GM21528 (cell line): Measurements from ENCODE around the gene DUT.

Experiments
- ATAC-seq: cut with Tn5 transposase; IDR thresholded peaks from one replicate; pipeline ENCODE4 v1.9.1; 2021; ENCODE audit warnings: mild to moderate bottlenecking, moderate library complexity; ENCODE audit not compliant: unreplicated experiment, low FRiP score

The DUT gene

DNA sequence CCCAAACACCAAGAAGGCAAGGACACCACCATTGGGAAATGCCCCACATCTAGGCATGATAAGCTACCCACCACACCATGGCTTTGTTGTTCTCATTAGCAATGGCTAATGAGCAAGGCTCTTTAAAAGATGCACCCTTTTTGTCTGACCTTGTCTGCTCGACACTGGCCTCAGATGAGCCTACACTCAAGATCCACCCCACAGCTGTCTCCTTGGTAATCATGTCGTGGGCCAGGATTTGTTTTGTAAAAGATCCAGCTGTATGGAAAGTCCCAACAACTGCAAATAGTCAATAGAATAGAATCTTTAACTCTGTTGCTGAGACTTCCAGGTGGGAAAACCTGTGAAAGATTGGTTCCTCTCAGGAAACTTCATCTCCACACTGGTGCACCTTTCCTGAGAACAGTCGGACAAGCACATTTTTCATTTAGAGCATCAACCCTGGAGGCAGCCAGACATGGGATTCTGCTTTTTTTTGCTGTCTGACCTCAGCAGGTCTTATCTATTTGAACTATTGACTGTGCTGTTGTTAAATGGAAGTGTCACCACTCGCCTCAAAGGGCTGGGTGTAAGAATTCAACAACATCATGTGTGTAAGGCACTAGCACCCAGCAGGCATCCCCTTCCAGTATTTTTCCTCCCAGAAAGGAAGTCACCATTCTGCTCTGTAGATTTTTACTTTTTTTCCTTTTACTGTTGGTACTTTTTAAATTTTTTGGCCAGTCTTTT is 35.5 kb downstream of the DUT start:
- no peak for ATAC-seq

DNA sequence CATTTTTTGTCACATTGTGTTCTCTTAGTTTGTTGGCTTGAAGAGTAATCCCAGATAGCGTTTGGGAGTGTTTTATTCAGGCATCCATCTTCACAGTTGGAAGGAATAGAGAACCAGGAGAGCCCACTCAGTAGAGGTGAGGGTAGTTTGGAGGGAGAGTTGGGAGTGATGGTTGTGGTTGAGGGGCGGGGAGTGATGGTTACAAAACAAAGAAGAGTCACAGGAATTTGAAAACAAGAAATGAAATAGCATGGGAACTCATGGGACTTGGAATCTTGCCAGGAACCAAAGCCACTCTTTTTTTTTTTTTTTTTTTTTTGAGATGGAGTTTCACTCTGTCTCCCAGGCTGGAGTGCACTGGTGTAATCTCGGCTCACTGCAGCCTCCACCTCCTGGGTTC is 36.3 kb downstream of the DUT start:
- ATAC-seq: no peak

DNA sequence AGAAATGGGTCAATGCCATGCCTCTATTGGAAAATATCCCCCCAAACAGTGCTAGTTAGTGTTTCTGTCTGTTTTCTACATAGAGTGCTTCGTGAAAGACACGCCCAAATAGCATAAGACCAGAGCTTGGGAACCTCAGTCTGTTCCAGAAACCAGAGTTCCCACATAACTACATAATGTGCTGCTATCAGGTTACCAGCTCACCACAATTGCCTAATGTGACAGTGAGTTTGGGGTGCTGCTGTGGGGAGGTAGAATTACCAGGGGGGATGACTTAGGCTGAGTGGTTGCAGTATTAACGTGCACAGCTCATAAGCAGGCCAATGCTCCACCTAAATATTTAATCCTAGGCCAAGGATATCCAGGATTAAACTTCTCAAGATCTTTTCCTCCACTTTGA is 39.2 kb downstream of the DUT start:
- no peak for ATAC-seq

DNA sequence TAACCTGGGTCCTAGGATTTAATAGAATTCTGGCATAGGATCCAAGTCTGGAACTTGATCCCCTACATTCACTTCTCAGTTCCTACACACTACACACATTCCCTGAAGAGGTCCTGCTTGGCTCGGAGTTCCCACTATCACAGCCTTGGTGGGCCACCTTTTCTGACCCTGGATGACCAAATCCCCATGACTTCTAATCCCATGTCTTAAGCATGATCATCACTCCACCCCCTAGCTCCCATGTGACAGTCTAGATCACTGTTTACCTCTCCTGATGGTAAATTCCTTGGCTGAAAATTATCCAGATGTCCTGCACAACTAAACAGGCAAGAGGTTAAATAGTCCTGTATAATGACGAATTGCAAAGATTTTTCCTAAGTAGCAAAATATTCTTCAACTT is 40.3 kb downstream of the DUT start:
- no peak for ATAC-seq

DNA sequence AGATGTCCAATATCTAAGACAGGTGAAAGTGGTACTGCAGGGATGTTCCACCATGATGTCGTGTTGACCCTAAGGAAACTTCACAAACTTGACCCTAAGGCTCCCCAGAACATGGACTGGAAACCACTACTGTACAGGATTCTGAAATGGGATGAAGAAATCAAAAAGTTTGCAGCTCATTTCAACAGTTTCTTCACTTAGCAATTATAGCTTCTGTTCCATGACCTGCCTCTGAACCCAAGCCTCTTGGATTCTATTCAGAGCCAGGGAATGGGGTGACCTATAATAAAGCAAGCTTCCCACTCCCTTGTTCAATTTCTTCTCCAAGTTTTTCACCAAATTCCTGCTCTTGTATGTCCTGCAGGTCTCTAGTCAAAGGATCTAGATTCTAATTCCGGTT is 40.7 kb downstream of the DUT start:
- ATAC-seq: no peak

DNA sequence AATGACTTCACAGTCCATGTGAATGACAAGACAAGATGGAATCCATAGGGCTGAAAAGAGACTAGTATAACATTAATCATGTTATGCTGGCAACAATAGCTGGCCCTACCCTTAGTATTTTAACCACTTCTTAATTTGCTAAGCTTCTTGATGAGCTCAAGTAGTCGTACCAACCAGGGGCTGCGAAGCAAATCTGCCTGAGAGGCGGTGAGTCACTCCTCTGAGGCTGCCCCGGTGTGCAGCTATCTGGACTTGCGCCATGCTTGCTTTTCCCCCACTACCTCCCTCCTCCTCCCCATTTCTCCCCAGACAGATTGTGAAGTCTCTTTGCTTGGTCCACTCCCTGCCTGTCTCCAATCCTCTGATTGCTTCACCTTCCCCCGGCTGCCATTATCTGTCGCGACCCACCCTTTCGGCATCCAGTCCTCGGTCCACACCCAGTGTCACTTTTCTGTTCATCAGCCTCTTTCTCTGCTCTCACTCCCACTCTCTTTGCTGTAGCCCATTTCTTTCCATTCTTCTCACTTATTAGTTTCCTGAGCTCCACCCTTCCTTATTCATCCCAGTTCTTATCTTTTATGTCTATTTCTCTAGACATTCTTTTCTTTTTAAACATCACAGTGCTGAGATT is 42.7 kb downstream of the DUT start:
- ATAC-seq: no peak

DNA sequence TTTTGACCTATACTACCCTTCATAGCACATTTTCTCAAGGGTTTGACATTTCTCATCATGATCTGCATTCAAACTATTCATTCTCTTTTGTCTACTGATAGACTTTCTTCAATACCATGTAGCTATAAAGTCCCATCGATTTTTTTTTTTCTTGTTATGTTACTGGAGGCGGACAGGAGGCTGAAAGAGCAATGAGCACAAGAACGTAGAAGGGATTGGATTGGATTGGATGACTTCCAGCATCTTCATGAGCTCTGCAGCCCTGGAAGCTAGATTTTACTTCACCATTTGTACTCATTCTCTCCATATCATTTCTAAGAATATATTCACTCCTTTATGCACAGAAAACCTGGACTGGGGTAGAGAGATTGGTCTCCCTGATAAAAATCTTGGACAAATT is 43.2 kb downstream of the DUT start:
- ATAC-seq: no peak

DNA sequence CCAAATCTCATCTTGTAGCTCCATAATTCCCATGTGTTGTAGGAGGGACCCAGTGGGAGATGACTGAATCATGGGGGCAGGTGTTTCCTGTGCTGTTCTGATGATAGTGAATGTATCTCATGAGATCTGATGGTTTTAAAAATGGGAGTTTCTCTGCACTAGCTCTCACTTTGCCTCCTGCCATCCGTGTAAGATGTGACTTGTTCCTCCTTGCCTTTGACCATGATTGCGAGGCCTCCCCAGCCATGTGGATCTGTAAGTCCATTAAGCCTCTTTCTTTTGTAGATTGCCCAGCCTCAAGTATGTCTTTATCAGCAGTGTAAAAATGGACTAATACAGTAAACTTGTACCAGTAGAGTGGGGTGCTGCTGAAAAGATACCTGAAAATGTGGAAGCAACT is 44.5 kb downstream of the DUT start:
- no peak for ATAC-seq

DNA sequence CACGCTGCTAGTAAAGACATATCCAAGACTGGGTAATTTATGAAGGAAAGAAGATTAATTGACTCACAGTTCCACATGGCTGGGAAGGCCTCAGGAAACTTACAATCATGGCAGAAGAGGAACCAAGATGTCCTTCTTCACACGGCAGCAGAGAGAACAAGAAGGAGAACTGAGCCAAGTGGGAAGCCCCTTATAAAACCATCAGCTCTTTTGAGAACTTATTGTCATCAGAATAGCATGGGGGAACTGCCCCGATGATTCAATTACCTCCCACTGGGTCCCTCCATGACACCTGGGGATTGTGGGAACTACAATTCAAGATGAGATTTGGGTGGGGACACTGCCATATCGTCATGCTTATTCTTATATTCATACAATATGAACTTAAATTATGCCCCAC is 49.0 kb downstream of the DUT start:
- no peak for ATAC-seq

DNA sequence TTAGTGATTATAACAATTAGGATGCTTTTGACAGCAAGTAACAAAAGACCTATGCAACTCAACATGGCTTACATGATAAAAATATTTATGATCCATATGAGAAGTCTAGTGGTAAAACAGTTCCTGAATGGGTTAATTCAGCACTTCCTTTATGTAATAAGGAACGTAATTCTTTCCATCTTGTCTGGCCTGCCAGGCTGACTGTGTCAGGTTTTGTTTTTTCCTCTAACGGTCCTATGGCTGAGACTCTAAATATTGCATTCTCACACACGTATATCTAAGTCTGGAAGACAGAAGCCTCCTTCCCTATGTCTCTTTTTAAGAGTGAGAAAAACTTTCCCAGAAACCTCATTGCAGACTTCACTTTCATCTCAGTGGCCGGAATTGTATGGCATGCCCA is 50.6 kb downstream of the DUT start:
- ATAC-seq: no peak

DNA sequence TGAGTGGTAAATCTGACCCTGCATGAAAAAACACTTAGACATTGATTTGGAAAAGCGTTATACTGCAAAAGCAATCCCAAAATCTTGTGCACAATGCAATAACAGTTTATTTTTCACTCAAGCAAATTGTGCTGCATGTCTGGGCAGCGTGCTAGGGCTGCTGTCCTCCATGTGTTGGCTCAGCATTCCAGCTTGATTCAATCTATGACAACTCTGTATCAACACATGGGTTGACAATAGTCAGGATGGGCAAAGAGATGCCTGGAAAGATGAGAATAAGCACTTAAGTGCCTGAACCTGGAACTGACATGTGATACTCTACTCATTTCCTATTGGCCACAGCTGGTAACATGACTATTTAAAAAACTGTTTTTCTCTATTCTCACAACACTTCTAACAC is 51.8 kb downstream of the DUT start:
- ATAC-seq: no peak

DNA sequence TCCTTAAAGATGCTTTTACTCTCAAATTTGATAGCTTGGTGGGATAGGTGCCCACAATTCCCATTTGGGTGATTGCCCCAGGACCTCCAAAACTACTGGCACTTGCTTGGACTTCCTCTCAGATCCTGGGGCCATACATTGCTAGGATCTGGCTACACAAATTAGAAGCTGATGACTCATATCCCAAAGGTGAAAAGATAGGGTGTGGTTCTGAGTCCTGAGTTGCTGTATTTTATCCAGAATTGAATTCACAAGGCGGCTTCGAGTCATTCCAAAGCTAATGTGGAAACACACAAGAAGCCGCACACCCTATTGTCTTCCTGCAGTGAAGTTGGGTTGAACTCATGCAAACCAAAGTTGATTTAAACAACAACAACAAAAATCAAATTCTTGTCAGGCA is 53.4 kb downstream of the DUT start:
- no peak for ATAC-seq

DNA sequence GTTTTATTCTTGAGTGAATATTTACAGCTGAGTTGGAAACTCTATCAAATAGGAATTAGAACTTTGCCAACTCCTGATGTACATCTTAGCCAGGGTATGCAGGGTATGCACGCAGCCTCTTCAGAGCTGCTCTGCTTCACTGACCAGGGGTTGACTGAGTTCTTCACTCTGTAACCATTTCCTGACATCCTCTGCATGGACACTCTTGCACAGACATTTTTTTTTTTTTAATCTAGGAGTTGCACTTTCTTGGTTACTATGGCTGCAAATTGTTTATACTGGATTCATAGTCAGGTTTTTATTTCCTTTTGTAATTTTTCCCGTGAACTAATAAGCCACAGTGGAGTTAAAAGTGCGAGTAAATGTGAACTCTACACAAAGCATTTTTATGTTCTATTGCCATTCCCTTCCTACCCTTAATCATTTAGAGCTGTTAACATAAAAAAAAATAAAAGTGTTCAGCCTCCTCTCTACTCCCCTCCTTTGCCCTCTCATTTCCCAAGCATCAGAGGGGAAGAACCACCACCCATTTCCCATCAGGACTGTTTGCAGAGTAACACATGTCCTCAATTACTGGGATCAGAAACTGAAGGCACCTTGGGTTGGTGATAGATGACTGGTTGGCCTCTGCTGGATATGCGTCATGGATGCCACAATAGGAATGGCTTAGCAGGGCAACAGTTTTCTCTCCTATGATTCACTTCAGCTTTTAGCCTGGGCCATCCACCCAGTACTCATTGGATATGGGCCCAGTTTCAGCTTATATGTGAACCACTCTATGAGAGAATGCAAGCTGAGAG is 54.0 kb downstream of the DUT start:
- no peak for ATAC-seq

DNA sequence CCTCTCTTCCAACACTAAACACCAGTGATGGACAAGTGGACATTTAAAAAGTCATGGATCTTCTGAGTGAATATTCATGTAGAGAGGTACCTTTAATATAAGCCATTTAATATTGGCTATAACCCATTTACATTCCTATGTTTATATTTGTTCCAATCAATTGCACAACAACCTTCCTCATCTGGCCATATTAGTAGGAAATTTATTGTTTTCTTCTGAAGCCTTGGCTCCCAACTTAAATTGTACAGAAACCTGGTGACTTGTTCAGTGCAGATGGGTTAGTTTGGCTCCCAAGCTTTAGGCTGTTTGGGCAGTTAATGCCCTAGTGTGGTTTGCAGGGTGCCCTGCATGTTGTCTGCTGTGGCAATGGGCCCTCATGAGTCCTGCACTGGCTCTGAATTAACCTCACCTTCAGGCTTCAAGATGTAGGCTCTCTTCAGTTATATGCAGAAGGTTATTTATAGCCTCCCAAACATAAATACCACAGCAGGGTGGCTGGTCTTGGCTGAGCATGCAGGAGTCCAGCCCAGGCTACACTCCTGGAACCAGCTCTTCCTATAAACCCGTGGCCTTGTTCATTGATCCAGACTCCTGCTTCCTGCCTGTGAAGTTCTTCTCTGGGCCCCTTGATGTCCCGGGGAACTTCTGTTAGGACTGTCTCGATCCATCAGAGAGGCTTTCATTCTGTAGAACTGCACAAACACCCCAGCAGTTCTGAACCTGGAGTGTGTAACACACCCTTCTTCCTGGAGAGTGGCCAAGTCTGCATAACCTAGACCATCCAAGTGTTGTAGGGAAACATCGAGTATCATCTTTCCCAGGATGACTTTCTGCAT is 57.0 kb downstream of the DUT start:
- ATAC-seq: no peak

DNA sequence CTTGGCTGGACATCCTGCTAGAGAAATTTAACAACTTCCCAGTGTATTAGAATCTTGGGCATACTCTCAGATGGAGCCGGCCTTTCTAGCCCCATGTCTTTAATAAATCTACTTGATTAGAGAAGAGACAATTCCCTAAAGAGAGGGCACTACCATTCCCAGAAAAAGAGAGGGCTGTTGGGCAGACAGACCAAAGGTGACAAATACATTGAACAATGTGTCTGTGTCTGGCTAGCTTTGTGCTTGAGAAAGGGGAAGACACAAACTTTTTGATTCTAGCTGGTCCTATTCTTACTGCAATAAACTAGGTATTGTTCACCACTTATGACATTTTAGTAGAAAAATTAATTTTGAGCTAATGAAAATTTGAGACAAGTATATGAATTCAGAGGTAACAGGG is 57.7 kb downstream of the DUT start:
- no peak for ATAC-seq

DNA sequence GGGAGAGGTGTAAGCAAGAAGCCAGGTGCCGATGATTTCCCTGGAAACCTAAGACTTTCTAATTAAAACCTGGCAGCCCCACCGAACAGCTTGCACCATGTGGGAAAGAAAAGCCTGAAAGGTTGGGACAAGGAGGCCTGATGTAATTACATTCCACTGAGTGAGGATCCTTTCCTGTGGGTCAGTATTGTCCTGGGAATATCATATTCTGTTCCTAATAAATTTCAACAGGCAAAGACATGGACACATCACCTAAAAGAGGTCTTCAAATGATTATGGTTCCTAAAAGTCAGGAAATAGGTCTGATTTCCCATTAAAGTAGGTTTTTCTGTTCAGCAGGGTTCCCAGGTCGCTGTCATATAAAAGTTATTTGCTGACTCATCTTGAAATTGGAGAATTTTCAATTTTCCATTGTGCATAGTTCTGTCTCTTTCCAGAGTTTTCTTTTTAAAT is 58.5 kb downstream of the DUT start:
- no peak for ATAC-seq

DNA sequence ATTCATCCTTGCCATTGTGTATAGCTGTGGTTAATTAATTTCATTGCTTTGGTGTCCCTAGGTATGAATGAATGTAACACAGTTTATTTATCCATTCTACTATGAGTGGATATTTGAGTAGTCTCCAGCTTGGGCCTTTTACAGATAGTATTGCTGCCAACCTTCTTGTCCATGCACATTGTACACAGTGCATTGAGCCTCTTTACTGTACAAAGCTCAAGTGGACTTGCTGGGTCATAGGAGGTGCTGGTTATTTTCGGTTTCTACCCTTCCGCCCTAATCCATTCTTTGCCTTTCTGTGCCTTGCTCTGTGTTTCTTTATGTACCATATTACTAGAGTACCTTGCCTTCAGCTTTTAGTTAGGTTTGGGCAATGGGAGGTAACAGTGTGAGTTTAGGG is 60.7 kb downstream of the DUT start:
- no peak for ATAC-seq

DNA sequence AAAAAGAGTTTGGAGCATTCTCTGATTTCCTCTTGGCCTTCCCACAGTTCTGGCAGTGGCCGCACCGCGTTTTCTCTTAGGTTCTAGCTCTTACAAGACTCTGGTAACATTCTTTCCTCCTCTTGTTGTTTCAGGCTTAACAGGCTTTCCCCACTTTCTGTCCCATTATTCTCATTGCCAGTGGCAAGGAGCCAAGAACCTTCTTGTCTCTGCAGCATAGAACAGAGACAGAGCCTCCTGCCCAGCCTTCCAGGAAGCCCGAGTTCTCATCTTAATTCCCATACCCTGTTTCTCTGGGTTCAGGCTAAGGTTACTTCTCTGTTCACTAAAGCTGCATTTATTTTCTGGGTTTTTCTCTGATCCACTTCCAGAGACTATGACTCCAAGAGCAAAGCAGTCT is 61.1 kb downstream of the DUT start:
- no peak for ATAC-seq
